Measurements from ENCODE around the gene ATPAF1. TPM values are rescaled to one million over a fixed set of nuclear protein-coding genes. Genes with fewer than 3 reads are reported as not detected.

ATPAF1 gene
- total and polyA plus RNA-seq, 3 donors from 2014 or later, result 76.7 to 98.9 (median 85.9) TPM

DNA sequence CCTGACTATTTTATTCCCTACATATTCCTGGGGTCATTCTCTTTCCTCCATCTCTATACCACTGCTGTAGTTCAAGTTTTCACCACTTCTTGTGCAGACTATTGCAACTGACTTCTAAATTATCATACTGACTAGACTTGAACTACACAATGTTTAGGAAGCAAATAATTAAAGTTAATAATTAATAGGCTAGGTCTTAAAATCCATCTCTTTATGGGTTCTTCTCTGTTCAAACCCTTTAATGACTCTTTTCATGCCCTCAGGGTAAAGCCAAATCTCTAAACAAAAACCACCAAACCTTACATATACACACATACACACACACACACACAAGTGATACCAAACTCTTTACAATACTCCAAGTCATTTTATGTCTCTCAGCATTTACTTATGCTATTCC is 29.2 kb downstream of the ATPAF1 start:
- H3K27me3 ChIP-seq, result no peaks in the 10 kb centered on the region
- H3K4me1 ChIP-seq, result no peaks in the 10 kb centered on the region
- TF ChIP-seq POLR2A (IDR thresholded peaks at IDR 0.05), result no peak
- TF ChIP-seq, protein P1, sequence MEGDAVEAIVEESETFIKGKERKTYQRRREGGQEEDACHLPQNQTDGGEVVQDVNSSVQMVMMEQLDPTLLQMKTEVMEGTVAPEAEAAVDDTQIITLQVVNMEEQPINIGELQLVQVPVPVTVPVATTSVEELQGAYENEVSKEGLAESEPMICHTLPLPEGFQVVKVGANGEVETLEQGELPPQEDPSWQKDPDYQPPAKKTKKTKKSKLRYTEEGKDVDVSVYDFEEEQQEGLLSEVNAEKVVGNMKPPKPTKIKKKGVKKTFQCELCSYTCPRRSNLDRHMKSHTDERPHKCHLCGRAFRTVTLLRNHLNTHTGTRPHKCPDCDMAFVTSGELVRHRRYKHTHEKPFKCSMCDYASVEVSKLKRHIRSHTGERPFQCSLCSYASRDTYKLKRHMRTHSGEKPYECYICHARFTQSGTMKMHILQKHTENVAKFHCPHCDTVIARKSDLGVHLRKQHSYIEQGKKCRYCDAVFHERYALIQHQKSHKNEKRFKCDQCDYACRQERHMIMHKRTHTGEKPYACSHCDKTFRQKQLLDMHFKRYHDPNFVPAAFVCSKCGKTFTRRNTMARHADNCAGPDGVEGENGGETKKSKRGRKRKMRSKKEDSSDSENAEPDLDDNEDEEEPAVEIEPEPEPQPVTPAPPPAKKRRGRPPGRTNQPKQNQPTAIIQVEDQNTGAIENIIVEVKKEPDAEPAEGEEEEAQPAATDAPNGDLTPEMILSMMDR (IDR thresholded peaks at IDR 0.05), result no peak
- no peaks in the 10 kb centered on the region for H3K36me3 ChIP-seq (ENCODE audit: low read depth, missing control alignments)
- no peak overlapping the region for H3K27ac ChIP-seq
- H3K9me3 ChIP-seq, result no peaks in the 10 kb centered on the region
- no peak overlapping the region for H3K4me3 ChIP-seq
- DNase-seq, result no peak
- intact Hi-C loops (cut with DNase I; ENCODE audit: low total_unique reads), result no loop called here

DNA sequence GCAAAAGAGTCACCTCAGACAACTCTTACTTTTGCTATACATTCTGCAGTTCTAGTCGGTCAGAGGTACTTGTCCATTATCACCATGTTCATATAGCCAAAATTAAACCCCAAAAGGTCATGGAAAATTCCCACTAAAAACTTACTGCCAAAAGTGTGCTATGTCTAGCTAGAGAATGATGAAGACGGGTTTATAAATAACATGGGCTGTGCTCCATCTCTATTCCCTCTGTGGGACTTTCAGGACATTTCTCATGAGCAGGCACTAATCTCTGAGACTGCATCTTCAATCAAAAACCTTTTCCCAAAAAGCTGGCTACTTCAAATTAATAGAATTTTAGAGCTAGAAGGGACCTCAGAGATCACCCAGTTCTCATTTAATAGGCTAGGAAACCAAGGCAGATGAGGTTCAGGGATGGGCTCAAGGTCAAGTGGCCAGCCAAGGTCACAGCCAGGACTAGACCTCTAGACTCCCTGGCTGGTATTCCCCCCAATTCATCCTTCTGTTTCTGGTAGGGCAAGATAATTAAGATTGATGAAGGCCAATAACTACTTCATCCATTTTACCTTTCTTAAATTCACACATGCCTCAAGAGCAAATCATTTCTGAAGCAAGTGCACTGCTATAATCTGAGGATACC is 30.6 kb downstream of the ATPAF1 start:
- Histone ChIP-seq H3K4me1 (no peaks in the 10 kb centered on the region), H3K27ac (no peak overlapping the region), H3K9me3 (no peaks in the 10 kb centered on the region), H3K27me3 (no peaks in the 10 kb centered on the region), H3K36me3 (ENCODE audit: low read depth, missing control alignments) (no peaks in the 10 kb centered on the region), H3K4me3 (no peak overlapping the region)
- intact Hi-C loops (cut with DNase I; ENCODE audit: low total_unique reads), result no loop called here
- no peak for DNase-seq
- TF ChIP-seq POLR2A (IDR thresholded peaks at IDR 0.05), result no peak
- TF ChIP-seq, protein P1 (IDR thresholded peaks at IDR 0.05), result no peak
- WGBS, 2 donors, result 24 to 31% methylated on average over 2 of the region's 2 CpGs

DNA sequence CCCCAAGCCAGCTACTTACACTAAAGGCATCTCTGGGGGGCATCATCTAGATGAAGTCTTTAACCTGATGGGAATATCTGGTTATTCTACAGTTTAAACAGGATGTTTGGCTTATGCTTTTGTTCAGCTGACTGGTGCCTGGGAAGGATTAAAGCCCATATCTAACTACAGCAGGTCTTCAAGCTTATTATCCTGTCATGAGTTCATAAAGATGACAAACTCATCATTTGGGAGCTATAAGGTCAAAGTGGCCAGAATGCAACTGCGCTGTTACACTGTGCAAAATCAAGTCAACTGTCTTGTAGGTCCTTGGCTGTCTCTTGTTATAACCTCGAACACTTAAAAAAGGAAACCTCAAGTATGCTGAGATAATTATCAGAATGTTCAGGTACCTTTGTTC is 33.0 kb downstream of the ATPAF1 start:
- DNase-seq, result no peak
- Histone ChIP-seq H3K4me3 (no peak overlapping the region), H3K9me3 (no peaks in the 10 kb centered on the region), H3K27ac (no peak overlapping the region), H3K36me3 (ENCODE audit: low read depth, missing control alignments) (no peaks in the 10 kb centered on the region), H3K27me3 (no peaks in the 10 kb centered on the region), H3K4me1 (no peaks in the 10 kb centered on the region)
- TF ChIP-seq, protein P1 (IDR thresholded peaks at IDR 0.05), result no peak
- TF ChIP-seq POLR2A (IDR thresholded peaks at IDR 0.05), result no peak
- 94% methylated on average over 2 of the region's 2 CpGs for WGBS, 2 donors
- intact Hi-C loops (cut with DNase I; ENCODE audit: low total_unique reads), result no loop called here

DNA sequence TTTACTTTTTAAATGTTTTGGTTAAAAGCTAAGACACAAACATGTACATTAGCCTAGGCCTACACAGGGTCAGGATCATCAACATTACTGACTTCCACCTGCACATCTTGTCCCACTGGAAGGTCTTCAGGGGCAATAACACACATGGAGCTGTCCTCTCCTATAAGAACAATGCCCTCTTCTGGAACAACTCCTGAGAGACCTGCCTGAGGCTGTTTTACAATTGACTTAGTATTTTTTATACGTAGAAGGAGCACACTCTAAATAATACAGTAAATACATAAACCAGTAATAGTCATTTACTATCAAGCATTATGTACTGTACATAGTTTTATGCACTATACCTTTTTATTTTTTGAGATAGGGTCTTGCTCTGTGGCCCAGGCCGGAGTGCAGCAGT is 37.4 kb downstream of the ATPAF1 start:
- H3K27ac ChIP-seq, result no peak overlapping the region
- no peaks in the 10 kb centered on the region for H3K9me3 ChIP-seq
- WGBS, 2 donors, result 82 to 91% methylated on average over 2 of the region's 2 CpGs
- intact Hi-C loops (cut with DNase I; ENCODE audit: low total_unique reads), result no loop called here
- DNase-seq, result no peak
- TF ChIP-seq, protein P1 (IDR thresholded peaks at IDR 0.05), result no peak
- no peak for TF ChIP-seq POLR2A (IDR thresholded peaks at IDR 0.05)
- no peaks in the 10 kb centered on the region for H3K36me3 ChIP-seq (ENCODE audit: low read depth, missing control alignments)
- no peak overlapping the region for H3K4me3 ChIP-seq
- no peaks in the 10 kb centered on the region for H3K4me1 ChIP-seq
- H3K27me3 ChIP-seq, result no peaks in the 10 kb centered on the region

All from testis (tissue), 3 donors.